SK-N-MC (cell line): ENCODE measurements around the gene EMSY.

Experiments used
- EZH2 ChIP-seq: fragments of 200-600 bp; sonication (generic); IDR thresholded peaks from one replicate; pipeline ENCODE4 v1.6.1; 2017; ENCODE audit warnings: antibody characterized with exemption
- POLR2AphosphoS5 ChIP-seq: IDR thresholded peaks from 2 replicates; pipeline ENCODE4 v1.6.1; 2012; ENCODE audit warnings: mild to moderate bottlenecking, low read depth, low read length, borderline replicate concordance

DNA sequence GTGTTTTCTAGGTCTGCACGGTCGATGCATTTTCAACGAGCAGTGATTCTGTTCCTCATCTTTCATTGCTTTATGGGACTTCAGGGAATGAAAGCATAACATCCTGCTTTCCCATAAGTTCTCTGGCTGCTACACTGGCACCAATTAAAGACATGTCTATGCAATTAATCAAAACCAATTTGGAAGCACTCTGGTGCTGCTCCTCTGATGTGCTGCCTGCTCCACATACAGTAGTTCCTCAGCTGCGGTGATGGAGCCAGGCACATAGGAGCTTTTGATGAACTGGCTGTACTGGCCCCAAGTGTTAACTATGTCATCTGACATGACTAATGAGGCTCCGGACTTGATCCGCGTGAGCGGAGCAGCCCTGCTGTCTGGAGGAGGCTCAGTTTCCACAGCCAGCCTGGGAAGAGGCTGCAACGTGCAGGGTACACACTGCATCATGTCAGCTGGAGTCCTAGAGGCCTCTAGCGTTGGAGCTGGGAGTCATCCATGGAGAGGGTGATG, 33.9 kb upstream of the EMSY start:
- TF ChIP-seq EZH2 (no peak), POLR2AphosphoS5 (no peak)
